ENCODE data around the gene SCG3.

- TF ChIP-seq CTCF (IDR thresholded peaks at IDR 0.05; ENCODE audit: insufficient read depth, low read length, poor library complexity, severe bottlenecking): no peak
- no peak for TF ChIP-seq EZH2phosphoT487 (conservative IDR thresholded peaks at IDR 0.05; ENCODE audit: low read length)
Measured at GRCh38 chr15:51766341-51766740, 85.0 kb downstream of the SCG3 start.

Data from SU-DHL-6 (cell line).